Muscle of leg (tissue), 16 donors: Measurements from ENCODE around the gene PNMA6F. TPM values are rescaled to one million over a fixed set of nuclear protein-coding genes. Genes with fewer than 3 reads are reported as not detected.

Experiments used
- DNase-seq: peaks from one replicate; pipeline ENCODE4 v3.0.0; 2013
- H3K27ac ChIP-seq: one replicate; pipeline ENCODE4 v1.5.1; 2013; ENCODE audit warnings: mild to moderate bottlenecking, low read length, control low read depth
- H3K27me3 ChIP-seq: one replicate; pipeline ENCODE4 v1.6.1; 2013; ENCODE audit warnings: low read length; ENCODE audit not compliant: control insufficient read depth, insufficient read depth
- H3K36me3 ChIP-seq: one replicate; pipeline ENCODE4 v1.6.1; 2013; ENCODE audit warnings: low read length; ENCODE audit not compliant: control insufficient read depth, insufficient read depth
- H3K4me1 ChIP-seq: one replicate; pipeline ENCODE4 v1.6.1; 2013; ENCODE audit warnings: low read length; ENCODE audit not compliant: control insufficient read depth, insufficient read depth
- H3K4me3 ChIP-seq: one replicate; pipeline ENCODE4 v1.5.1; 2013; ENCODE audit warnings: low read length, control low read depth
- H3K9me3 ChIP-seq: replicated peaks from 2 replicates; pipeline ENCODE4 v1.6.1; 2013; ENCODE audit warnings: low read depth, low read length; ENCODE audit not compliant: control insufficient read depth
- WGBS: methylation state at CpG from one replicate; pipeline ENCODE4 v1.1.5; 2013; ENCODE audit warnings: missing lambda C conversion rate; ENCODE audit not compliant: insufficient coverage; 5-methylcytosine and 5-hydroxymethylcytosine counted together
- long read RNA-seq, 11 donors: transcript quantifications; one replicate each; lab custom pipeline, GENCODE V29; 2026
- polyA plus RNA-seq, 8 donors: library from polyadenylated mRNA; unstranded; fragments of 120-200 nt; gene quantifications; one replicate each; pipeline versions ENCODE4 v1.2.1 to v1.2.3, GENCODE V29; 2013; ENCODE audit warnings: inconsistent platforms in 1 of 8, low replicate concordance in 1 of 8; ENCODE audit not compliant: insufficient read length in 8 of 8, insufficient read depth in 1 of 8
- total RNA-seq: library from RNA; stranded (reverse); fragments of 120-200 nt; gene quantifications from one replicate; pipeline ENCODE4 v1.2.4, GENCODE V29; 2013

Gene PNMA6F
- not detected for total RNA-seq
- not detected for polyA plus RNA-seq
- long read RNA-seq, donor 1: 0 reads
- long read RNA-seq, donor 2: 0 reads
- long read RNA-seq, donor 3: 0 reads
- long read RNA-seq, donor 4: 0 reads
- long read RNA-seq, donor 5: 0 reads
- long read RNA-seq, donor 6: 0 reads
- long read RNA-seq, donor 7: 0 reads
- long read RNA-seq, donor 8: 0 reads
- long read RNA-seq, donor 9: 0 reads
- long read RNA-seq, donor 10: 0 reads
- long read RNA-seq, donor 11: 0 reads

GRCh38 chrX:153321381-153322124 is at the start of gene PNMA6F:
TSS of gene PNMA6F (minus strand) at chrX:153321767. CDS start at chrX:153320674, 1,093 bp downstream.
- Histone ChIP-seq H3K27me3 (peaks cover 18% of the 10 kb centered on the region), H3K36me3 (no peaks in the 10 kb centered on the region), H3K4me3 (no peak within 1 kb of the TSS), H3K9me3 (no peaks in the 10 kb centered on the region), H3K4me1 (no peaks in the 10 kb centered on the region), H3K27ac (no peak within 1 kb of the TSS)
- WGBS: 37% methylated on average over 32 of the region's 36 CpGs
- DNase-seq: no peak

GRCh38 chrX:153371256-153371655 is 49.7 kb upstream of the PNMA6F start:
- 61% methylated on average over 2 of the region's 3 CpGs for WGBS

GRCh38 chrX:153370293-153371055 is 48.9 kb upstream of the PNMA6F start:
- DNase-seq: no peak
- Histone ChIP-seq H3K36me3 (no peaks in the 10 kb centered on the region), H3K4me3 (no peak overlapping the region), H3K27me3 (no peaks in the 10 kb centered on the region), H3K4me1 (no peaks in the 10 kb centered on the region), H3K9me3 (no peaks in the 10 kb centered on the region), H3K27ac (no peak overlapping the region)
- WGBS: 17% methylated on average over 1 of the region's 8 CpGs

More at GRCh38 chrX:153371256-153371655, 49.7 kb upstream of the PNMA6F start:
- peaks cover 2% of the 10 kb centered on the region for H3K9me3 ChIP-seq
- H3K27ac ChIP-seq: no peak overlapping the region
- H3K27me3 ChIP-seq: no peaks in the 10 kb centered on the region
- no peaks in the 10 kb centered on the region for H3K4me1 ChIP-seq
- no peaks in the 10 kb centered on the region for H3K36me3 ChIP-seq
- H3K4me3 ChIP-seq: no peak overlapping the region
- no peak for DNase-seq

GRCh38 chrX:153366878-153367538 is 45.4 kb upstream of the PNMA6F start:
- WGBS: no CpG with 5 or more reads among the region's 5 CpGs
- H3K9me3 ChIP-seq: no peaks in the 10 kb centered on the region
- H3K27me3 ChIP-seq: peaks cover 2% of the 10 kb centered on the region
- no peaks in the 10 kb centered on the region for H3K36me3 ChIP-seq
- H3K27ac ChIP-seq: no peak overlapping the region
- no peak overlapping the region for H3K4me3 ChIP-seq
- H3K4me1 ChIP-seq: no peaks in the 10 kb centered on the region
- no peak for DNase-seq

- Histone ChIP-seq H3K4me3 (no peak overlapping the region), H3K9me3 (no peaks in the 10 kb centered on the region), H3K36me3 (no peaks in the 10 kb centered on the region), H3K27ac (no peak overlapping the region), H3K4me1 (no peaks in the 10 kb centered on the region), H3K27me3 (peaks cover 2% of the 10 kb centered on the region)
- no peak for DNase-seq
- no CpG with 5 or more reads among the region's 3 CpGs for WGBS
These were observed 44.6 kb upstream of the PNMA6F start for GRCh38 chrX:153366119-153366518.

GRCh38 chrX:153365670-153366069 is 44.1 kb upstream of the PNMA6F start:
- Histone ChIP-seq H3K9me3 (no peaks in the 10 kb centered on the region), H3K27me3 (peaks cover 2% of the 10 kb centered on the region), H3K4me3 (no peak overlapping the region), H3K4me1 (no peaks in the 10 kb centered on the region), H3K27ac (no peak overlapping the region), H3K36me3 (no peaks in the 10 kb centered on the region)
- no peak for DNase-seq
- WGBS: no CpG with 5 or more reads among the region's 4 CpGs

- peaks cover 2% of the 10 kb centered on the region for H3K27me3 ChIP-seq
- no CpG with 5 or more reads among the region's 2 CpGs for WGBS
- H3K36me3 ChIP-seq: no peaks in the 10 kb centered on the region
- DNase-seq: no peak
- no peak overlapping the region for H3K27ac ChIP-seq
- H3K4me1 ChIP-seq: no peaks in the 10 kb centered on the region
- H3K4me3 ChIP-seq: no peak overlapping the region
- peaks cover 2% of the 10 kb centered on the region for H3K9me3 ChIP-seq
These were observed 40.3 kb upstream of the PNMA6F start for GRCh38 chrX:153361781-153362397.

- H3K4me3 ChIP-seq: no peak overlapping the region
- H3K27me3 ChIP-seq: peaks cover 2% of the 10 kb centered on the region
- H3K36me3 ChIP-seq: no peaks in the 10 kb centered on the region
- H3K4me1 ChIP-seq: peaks cover 4% of the 10 kb centered on the region
- H3K27ac ChIP-seq: no peak overlapping the region
- no peak for DNase-seq
- peaks cover 7% of the 10 kb centered on the region for H3K9me3 ChIP-seq
- no CpG with 5 or more reads among the region's 1 CpG for WGBS
These were observed 36.3 kb upstream of the PNMA6F start for GRCh38 chrX:153357877-153358276.

- peaks cover 2% of the 10 kb centered on the region for H3K36me3 ChIP-seq
- peaks cover 4% of the 10 kb centered on the region for H3K4me1 ChIP-seq
- DNase-seq: peak; percentile 8
- no peak overlapping the region for H3K27ac ChIP-seq
- 79% methylated on average over 9 of the region's 12 CpGs for WGBS
- H3K9me3 ChIP-seq: peaks cover 5% of the 10 kb centered on the region
- no peaks in the 10 kb centered on the region for H3K27me3 ChIP-seq
- H3K4me3 ChIP-seq: no peak overlapping the region
These were observed 31.8 kb upstream of the PNMA6F start for GRCh38 chrX:153353416-153353815.
